Choroid plexus epithelial cell (primary cell): ENCODE measurements around the gene SMAP1.

Experiments used
- DNase-seq: peaks from one replicate; pipeline ENCODE4 v3.0.0-alpha.2; 2010; ENCODE audit warnings: low read depth
- H3K4me3 ChIP-seq: 2 replicates; pipeline ENCODE4 v1.5.1; 2011; ENCODE audit warnings: low read depth, mild to moderate bottlenecking, control low read depth, low read length, moderate library complexity
- CTCF ChIP-seq: conservative IDR thresholded peaks from 2 replicates; pipeline ENCODE4 v1.5.1; 2011; ENCODE audit warnings: low read depth, mild to moderate bottlenecking, control low read depth, inconsistent platforms, low read length, moderate library complexity

The SMAP1 gene

DNA sequence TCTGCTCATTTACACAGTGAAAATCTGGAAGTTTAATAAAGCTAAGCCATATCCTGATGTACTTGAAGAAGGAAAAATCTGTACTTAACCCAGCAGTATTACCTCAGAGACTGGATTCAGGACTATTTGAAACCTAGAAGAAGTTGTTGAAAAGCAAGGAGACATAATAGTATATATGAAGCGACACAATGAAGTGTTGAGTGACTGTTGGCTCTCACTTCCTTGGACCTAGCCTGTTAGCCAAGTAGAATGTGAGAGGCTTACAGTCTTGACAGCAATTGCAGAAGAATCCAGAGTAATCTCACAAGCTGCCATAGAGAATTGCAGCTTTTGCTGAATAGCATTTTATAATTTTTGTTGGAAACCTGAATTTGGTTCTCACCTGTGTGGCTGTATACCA is 26.7 kb downstream of the SMAP1 start:
- TF ChIP-seq CTCF = no peak
- no peak overlapping the region for H3K4me3 ChIP-seq
- DNase-seq = no peak

GRCh38 chr6:70700922-70701876 is 33.5 kb downstream of the SMAP1 start:
- no peak for DNase-seq
- TF ChIP-seq CTCF = no peak
- no peak overlapping the region for H3K4me3 ChIP-seq

GRCh38 chr6:70705772-70706171 is 38.1 kb downstream of the SMAP1 start:
- DNase-seq = no peak
- no peak overlapping the region for H3K4me3 ChIP-seq
- TF ChIP-seq CTCF = no peak

GRCh38 chr6:70706491-70707123 is 38.9 kb downstream of the SMAP1 start:
- H3K4me3 ChIP-seq = no peak overlapping the region
- DNase-seq = peak; percentile 74
- peak; percentile 55 for TF ChIP-seq CTCF

GRCh38 chr6:70707893-70708292 is 40.2 kb downstream of the SMAP1 start:
- no peak for DNase-seq
- no peak for TF ChIP-seq CTCF
- H3K4me3 ChIP-seq = no peak overlapping the region

- DNase-seq = no peak
- TF ChIP-seq CTCF = no peak
- no peak overlapping the region for H3K4me3 ChIP-seq
Measured at GRCh38 chr6:70708448-70708847, 40.8 kb downstream of the SMAP1 start.
